GM12874 (cell line): ENCODE data around the gene NMNAT3.

ENCODE experiments used
- TF ChIP-seq, protein P1 (sequence below): IDR thresholded peaks from 2 replicates; pipeline ENCODE4 v1.5.1; 2011; ENCODE audit warnings: low read depth, mild to moderate bottlenecking, control low read depth, low read length, moderate library complexity; ENCODE audit not compliant: insufficient read depth

Gene NMNAT3

DNA sequence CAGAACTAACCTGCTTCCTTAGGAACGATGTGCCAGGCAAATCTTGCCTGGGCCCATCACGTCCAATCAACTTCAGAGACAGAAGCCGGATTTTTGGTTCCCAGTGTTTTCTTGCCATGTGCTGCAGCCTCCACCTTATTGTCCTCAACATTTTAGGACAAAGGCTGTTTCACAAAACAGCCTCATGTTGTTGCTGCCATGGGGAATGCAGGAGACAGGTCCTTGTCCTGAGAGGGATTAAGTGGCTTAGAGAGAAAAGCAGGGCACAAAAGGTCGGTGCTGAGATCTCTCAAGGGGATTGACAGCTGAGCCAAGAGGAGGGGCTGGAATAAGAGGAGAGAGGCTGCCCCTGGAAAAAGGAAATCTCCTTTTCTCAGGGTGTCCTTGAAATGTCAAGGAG, 11.3 kb upstream of the NMNAT3 start:
- TF ChIP-seq, protein P1, sequence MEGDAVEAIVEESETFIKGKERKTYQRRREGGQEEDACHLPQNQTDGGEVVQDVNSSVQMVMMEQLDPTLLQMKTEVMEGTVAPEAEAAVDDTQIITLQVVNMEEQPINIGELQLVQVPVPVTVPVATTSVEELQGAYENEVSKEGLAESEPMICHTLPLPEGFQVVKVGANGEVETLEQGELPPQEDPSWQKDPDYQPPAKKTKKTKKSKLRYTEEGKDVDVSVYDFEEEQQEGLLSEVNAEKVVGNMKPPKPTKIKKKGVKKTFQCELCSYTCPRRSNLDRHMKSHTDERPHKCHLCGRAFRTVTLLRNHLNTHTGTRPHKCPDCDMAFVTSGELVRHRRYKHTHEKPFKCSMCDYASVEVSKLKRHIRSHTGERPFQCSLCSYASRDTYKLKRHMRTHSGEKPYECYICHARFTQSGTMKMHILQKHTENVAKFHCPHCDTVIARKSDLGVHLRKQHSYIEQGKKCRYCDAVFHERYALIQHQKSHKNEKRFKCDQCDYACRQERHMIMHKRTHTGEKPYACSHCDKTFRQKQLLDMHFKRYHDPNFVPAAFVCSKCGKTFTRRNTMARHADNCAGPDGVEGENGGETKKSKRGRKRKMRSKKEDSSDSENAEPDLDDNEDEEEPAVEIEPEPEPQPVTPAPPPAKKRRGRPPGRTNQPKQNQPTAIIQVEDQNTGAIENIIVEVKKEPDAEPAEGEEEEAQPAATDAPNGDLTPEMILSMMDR: no peak

DNA sequence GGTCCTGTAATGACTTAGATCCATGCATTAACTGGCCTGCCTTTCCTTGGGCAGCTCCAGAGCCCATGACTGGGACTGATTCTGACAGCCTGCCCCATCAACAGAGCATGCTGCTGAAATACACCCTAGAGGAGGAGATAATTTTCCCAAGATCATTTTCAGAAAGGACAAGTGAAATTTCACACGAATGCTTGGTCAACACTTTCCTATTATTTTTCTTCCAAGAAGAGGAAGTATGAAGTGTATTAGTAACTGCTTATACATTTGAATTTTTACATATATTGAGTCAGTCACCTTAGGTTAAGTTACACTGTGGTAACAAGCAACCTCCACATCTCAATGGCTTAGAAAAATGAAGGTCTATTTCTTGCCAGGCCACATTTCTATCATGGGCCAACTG, 9.7 kb upstream of the NMNAT3 start:
- TF ChIP-seq, protein P1: no peak

DNA sequence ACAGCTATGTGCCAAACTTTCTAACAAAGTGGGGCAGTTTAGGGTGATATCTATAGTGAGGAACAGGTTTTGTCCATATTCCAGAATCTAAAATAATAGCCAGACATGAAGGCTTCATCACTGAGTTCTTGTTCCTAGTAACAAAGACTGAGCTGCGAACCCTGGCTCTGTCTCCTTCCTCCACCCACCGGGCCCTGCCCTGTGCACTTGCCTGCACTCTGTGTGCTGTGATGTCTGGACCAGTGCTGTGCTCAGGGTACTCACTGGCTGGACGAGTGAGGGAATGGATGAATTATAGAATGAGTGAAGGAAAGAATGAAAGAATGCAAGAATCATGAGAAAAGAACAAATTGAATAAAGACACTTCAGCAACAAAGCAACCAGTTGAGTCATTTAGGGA, 8.9 kb upstream of the NMNAT3 start:
- TF ChIP-seq, protein P1: no peak

DNA sequence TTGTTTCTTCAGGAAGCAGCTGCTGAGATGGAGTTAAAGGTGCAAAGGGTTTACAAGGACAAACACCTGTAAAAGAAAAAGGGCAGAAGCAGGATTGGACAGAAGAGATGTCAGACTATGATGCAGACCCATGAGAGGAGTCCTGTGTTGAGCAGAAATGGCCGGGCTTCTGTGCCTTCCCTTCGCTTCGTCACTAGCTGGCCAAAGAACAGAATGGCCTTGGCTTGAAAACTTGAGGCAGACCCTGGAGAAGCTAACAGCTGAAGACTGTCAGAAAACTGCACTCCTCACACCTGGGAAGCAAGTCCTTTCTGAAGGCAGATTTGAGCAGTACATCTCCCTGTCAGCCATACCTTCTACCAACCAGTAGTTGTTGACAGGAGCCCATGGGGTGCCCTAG, 8.4 kb upstream of the NMNAT3 start:
- TF ChIP-seq, protein P1: no peak

DNA sequence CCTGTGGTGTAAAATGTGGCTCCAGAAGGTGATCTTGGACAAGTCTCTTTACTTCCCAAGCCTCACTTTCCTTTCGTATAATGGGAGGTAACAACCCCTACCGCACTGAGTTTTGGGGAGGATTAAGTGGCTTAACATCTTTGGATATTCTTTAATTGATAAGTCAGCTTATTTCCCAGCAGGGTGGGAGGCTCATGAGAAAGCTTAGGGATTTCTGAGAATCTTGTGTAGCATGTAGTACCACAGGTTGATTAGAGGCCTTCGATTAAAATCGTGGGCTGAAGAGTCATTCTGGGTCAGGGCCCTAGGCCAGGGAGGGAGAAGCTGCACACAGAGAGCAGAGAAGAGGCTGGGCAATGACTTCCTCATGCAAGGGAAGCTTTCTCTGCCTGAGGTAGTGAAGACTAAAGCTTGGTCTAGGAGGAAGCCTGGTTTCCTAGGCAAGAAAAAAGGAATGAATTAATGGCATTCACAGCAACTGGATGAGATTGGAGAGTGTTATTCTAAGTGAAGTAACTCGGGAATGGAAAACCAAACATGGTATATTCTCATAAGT, 1.5 kb upstream of the NMNAT3 start:
- TF ChIP-seq, protein P1: no peak

DNA sequence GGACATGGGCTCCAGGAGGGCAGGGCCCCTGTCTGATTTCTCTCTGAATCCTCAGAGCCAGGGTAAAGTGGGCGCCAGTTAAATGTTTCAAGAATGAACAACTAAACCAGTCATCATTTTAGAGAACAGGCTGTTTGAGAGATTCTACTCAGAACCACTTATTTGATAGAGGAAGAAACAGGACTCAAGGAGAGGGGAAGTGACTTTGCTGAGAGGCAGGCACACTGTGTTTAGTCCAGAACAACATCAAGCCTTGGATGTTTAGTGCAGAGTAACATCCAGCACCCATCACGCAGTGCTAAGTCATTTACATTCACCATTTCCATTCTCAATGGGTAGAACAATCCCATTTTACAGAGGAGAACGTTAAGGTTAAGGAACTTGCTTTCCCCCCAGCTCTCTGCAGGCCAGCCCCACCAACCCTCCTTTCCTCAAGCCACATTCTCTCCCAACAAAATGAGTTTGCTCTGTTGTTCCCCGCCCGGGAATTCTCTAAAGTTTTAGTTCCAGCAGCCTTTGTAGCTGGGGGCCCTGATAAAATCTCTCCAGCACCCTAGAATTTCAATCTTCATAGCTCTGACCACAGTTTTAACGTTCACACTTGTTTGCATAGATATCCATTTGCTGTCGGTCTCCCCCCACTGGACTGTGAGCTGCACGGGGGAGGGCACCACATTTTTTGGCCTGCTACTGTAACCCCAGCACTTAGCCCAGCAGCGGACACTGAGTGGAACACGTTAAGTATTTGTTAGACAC, 962 bp downstream of the NMNAT3 start:
- TF ChIP-seq, protein P1: no peak

DNA sequence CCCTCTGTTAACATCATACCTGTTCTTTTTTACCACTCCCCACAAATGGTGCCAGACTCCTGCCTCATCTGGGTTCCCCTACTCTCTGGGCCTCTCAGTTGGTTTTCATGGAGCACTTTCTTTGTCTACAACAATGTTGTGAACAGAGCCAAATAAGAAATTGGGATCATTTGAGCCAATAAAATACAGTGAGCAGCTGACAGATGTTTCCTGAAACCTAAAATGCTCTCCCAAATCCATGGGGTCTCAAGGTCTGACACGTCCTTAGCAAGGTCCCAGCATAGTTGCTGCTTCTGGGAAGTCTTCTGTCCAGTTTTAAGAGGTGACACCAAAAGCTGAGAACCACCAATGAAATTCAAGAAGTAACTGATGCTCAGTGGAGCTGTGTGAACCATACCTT, 1.7 kb downstream of the NMNAT3 start:
- TF ChIP-seq, protein P1: no peak
